Measurements from ENCODE around the gene PMAIP1. TPM values are rescaled to one million over a fixed set of nuclear protein-coding genes. Genes with fewer than 3 reads are reported as not detected.

PMAIP1 gene
- total RNA-seq, 2 experiments from 2014 or later = 92.8 to 98.9 TPM

DNA sequence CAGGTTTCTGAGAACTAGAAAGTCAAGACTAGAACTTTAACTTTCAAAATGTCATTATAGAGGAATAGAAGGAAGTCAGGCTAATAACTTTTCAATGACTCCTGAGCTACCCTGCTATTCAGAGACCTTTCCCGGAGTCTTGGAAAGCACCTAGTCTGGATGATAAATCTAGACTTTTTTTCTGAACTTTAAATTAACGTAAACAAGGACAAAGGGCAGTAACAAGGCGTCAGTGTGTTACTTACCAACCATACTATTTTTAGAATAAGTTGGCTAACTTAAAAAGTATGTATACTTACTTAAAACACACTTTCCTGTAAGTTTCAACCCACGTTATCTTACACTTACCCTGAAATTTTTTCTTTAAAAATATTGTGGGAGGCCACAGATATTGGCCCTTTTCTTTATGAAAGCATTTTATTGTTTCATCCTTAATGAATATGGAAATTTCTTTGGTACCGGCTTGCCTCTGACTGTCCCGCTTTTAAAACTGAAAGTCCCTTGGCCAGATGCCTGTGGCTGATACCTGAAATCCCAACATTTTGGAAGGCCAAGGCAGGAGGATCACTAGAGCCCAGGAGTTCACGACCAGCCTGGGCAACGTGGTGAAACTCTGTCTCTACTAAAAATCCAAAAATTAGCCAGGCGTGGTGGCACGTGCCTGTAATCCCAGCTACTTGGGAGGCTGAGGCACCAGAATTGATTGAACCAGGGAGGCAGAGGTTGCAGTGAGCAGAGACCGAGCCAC is 9.7 kb downstream of the PMAIP1 start:
- POLR2A ChIA-PET = interaction anchor here (1.0 kb wide), 1 partner anchor 9 kb away, joined by 3 read pairs; no protein-coding TSS in a partner anchor
- H3K27me3 Mint-ChIP-seq = no peaks in the 10 kb centered on the region
- H3K4me1 Mint-ChIP-seq (ENCODE audit: low read depth) = peaks cover 40% of the 10 kb centered on the region
- H3K27ac Mint-ChIP-seq = no peak overlapping the region
- ATAC-seq = no peak
- H3K36me3 Mint-ChIP-seq (ENCODE audit: low read depth) = peaks cover 8% of the 10 kb centered on the region
- TF ChIP-seq, protein P1, sequence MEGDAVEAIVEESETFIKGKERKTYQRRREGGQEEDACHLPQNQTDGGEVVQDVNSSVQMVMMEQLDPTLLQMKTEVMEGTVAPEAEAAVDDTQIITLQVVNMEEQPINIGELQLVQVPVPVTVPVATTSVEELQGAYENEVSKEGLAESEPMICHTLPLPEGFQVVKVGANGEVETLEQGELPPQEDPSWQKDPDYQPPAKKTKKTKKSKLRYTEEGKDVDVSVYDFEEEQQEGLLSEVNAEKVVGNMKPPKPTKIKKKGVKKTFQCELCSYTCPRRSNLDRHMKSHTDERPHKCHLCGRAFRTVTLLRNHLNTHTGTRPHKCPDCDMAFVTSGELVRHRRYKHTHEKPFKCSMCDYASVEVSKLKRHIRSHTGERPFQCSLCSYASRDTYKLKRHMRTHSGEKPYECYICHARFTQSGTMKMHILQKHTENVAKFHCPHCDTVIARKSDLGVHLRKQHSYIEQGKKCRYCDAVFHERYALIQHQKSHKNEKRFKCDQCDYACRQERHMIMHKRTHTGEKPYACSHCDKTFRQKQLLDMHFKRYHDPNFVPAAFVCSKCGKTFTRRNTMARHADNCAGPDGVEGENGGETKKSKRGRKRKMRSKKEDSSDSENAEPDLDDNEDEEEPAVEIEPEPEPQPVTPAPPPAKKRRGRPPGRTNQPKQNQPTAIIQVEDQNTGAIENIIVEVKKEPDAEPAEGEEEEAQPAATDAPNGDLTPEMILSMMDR (IDR thresholded peaks at IDR 0.05) = no peak
- DNase-seq = no peak
- CTCF ChIA-PET = interaction anchor here (1.1 to 1.6 kb wide), 2 partner anchors 10 to 79 kb away, joined by 3 to 4 read pairs; partner anchors contain the start of gene PMAIP1
- no peaks in the 10 kb centered on the region for H3K9me3 Mint-ChIP-seq
- intact Hi-C loops (cut with micrococcal nuclease) = loop anchor here (5.0 to 10.0 kb wide), 2 partner anchors 43 to 555 kb away; partner anchors contain the start of gene LMAN1
- no peak overlapping the region for H3K4me3 Mint-ChIP-seq

DNA sequence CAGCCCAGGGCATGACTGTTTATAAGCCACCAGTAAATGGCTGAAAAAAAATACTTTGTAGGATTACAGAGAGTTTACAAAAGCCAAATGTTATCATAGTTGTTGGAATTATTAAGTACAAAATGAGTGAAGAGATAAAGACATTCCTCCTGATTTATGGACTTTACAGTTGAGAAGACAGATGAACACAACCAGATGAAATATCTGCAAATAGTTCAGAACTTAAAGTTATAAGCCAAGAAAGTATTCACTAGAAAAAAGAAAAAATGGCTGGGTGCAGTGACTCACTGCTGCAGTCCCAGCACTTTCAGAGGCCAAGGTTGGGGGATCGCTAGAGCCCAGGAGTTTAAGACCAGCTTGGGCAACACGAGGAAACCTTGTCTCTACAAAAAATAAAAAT is 11.2 kb downstream of the PMAIP1 start:
- Mint-ChIP-seq H3K9me3 (no peaks in the 10 kb centered on the region), H3K27me3 (no peaks in the 10 kb centered on the region), H3K4me3 (no peak overlapping the region), H3K27ac (no peak overlapping the region), H3K4me1 (ENCODE audit: low read depth) (peaks cover 26% of the 10 kb centered on the region), H3K36me3 (ENCODE audit: low read depth) (no peaks in the 10 kb centered on the region)
- ATAC-seq (no peak), DNase-seq (no peak)
- POLR2A ChIA-PET = interaction anchor here (1.4 kb wide), 1 partner anchor 12 kb away, joined by 3 read pairs; no protein-coding TSS in a partner anchor
- TF ChIP-seq, protein P1 (IDR thresholded peaks at IDR 0.05) = no peak
- intact Hi-C loops (cut with micrococcal nuclease) = no loop called here
- CTCF ChIA-PET = no interaction called here

DNA sequence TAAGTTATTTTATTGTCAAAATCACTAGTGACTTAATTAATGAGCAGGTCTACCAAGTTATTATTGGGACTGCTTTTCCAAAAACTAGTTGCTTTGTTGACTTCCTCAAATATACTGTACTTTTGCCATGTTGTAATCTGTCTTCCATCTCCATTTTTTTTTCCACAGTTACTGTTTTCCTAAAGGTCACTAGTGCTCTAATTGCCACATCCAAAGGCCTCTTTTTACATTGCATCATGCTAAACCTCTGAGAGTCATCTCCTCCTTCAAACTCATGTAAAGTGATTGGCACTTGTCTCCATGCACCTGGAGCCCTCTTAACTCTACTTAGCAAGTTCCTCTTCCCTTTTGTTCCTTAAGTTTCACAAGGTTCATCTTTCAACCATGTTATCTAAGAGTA is 11.8 kb downstream of the PMAIP1 start:
- TF ChIP-seq, protein P1 (IDR thresholded peaks at IDR 0.05) = no peak
- Mint-ChIP-seq H3K27me3 (no peaks in the 10 kb centered on the region), H3K27ac (no peak overlapping the region), H3K36me3 (ENCODE audit: low read depth) (no peaks in the 10 kb centered on the region), H3K4me1 (ENCODE audit: low read depth) (peaks cover 19% of the 10 kb centered on the region), H3K9me3 (no peaks in the 10 kb centered on the region), H3K4me3 (no peak overlapping the region)
- ChIA-PET POLR2A (no interaction called here), CTCF (no interaction called here)
- intact Hi-C loops (cut with micrococcal nuclease) = no loop called here
- no peak for ATAC-seq
- DNase-seq = no peak

DNA sequence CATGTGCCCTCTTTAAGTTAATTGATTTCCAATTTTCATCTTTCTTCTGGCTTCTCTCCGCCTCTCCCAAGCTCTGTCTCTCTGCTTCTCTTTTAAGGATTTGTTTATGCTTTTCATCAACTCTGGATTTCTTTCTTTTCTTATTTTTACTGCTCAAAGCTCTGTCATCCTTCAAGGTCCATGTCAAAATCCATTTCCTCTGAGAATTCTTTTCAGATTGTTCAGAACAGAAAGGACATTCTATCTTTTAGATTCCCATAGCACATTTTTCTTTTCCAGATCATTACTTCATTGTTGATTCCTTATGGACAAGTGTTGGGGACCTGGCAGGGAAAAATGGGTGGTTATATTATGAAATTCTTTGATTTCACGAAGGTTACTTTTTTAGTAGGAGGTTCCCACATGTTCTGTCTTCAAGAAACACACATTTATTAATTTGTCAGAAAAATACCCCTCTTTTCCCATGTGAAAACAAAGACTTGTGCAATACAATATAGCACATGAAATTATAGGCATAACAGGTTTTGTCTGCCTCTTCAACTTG is 12.3 kb downstream of the PMAIP1 start:
- POLR2A ChIA-PET = no interaction called here
- DNase-seq (no peak), ATAC-seq (no peak)
- CTCF ChIA-PET = interaction anchor here (1.4 kb wide), 1 partner anchor 75 kb away, joined by 4 read pairs; no protein-coding TSS in a partner anchor
- Mint-ChIP-seq H3K36me3 (ENCODE audit: low read depth) (no peaks in the 10 kb centered on the region), H3K27ac (no peak overlapping the region), H3K4me3 (no peak overlapping the region), H3K9me3 (no peaks in the 10 kb centered on the region), H3K4me1 (ENCODE audit: low read depth) (peaks cover 15% of the 10 kb centered on the region), H3K27me3 (no peaks in the 10 kb centered on the region)
- TF ChIP-seq, protein P1 (IDR thresholded peaks at IDR 0.05) = no peak
- intact Hi-C loops (cut with micrococcal nuclease) = no loop called here

DNA sequence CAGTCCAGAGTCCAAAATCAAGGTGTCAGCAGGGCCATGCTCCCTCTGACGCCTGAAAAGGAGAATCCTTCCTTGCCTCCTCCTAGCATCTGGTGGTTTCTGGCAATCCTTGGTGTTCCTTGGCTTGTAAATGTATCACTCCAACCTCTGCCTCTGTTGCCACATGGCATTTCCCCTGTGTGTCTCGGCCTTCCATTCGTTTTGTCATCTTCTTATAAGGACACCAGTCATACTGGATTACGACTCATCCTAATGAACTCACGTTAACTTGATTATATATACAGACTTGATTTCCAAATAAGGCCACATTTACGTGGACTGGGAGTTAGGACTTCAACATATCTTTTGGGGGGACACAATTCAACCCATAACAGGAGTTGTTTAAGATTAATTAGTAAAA is 15.8 kb downstream of the PMAIP1 start:
- DNase-seq = no peak
- TF ChIP-seq, protein P1 (IDR thresholded peaks at IDR 0.05) = no peak
- Mint-ChIP-seq H3K4me1 (ENCODE audit: low read depth) (peaks cover 18% of the 10 kb centered on the region), H3K4me3 (no peak overlapping the region), H3K36me3 (ENCODE audit: low read depth) (no peaks in the 10 kb centered on the region), H3K27ac (no peak overlapping the region), H3K27me3 (peaks cover 7% of the 10 kb centered on the region), H3K9me3 (no peaks in the 10 kb centered on the region)
- POLR2A ChIA-PET = no interaction called here
- ATAC-seq = no peak
- intact Hi-C loops (cut with micrococcal nuclease) = no loop called here
- CTCF ChIA-PET = no interaction called here
